ENCODE data around the gene NRARP. TPM values are rescaled to one million over a fixed set of nuclear protein-coding genes. Genes with fewer than 3 reads are reported as not detected.

The NRARP gene
- total RNA-seq, 1 donor from 2014 or later, result 170 TPM

DNA sequence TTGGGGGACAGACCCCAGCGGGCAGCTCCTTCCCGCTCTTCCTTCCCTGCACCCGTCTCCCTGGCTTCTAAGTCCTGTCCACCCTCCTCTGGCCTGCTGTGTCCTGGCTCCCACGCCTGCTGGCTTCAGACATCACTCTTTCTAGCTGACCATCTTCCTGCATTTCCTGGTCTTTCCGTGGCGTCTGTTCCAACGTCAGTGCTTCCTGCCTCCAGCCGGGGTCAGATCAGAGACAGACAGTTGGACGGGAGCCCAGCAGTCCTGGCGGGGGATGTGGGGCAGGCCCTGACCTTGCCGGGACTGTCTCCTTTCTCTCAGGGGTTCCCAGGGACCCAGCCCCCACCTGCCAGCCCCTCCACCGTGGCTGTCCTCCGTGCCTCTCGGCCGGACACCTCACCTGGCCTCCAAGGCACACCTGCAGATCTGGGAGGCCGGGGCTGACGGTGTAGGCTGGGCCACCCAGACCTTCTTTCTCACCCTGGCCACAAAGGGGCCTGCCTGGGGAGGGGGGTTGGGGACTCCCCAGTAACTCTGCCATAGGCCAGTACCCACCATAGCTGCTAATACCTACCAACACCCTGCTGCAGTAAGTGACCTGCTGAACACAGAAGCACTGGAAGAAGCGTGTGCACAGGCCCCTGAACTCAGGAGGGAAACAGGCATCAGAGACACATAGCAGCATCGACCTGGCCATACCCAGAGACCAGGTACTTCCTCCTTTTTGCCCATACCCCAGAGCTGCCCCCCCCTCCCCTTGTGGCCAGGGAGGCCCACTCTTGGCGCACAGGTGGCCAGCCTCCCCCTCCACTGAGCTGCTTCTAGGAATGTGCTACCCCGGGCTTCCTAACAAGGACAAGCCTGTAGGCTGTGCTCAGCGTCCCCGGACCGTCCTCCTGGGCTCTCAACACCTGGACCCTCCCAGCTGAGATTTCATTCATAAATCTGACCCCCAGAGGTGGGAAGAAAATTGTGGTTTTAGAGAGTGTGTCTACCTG lies 5.1 kb downstream of the NRARP start:
- Mint-ChIP-seq H3K27me3 (ENCODE audit: unreplicated experiment) (peaks cover 12% of the 10 kb centered on the region), H3K4me3 (ENCODE audit: unreplicated experiment) (peak overlapping the region; percentile 81), H3K36me3 (ENCODE audit: low read depth, unreplicated experiment) (peaks cover 18% of the 10 kb centered on the region), H3K9me3 (ENCODE audit: unreplicated experiment) (no peaks in the 10 kb centered on the region), H3K27ac (ENCODE audit: unreplicated experiment) (peak overlapping the region; percentile 72), H3K4me1 (ENCODE audit: unreplicated experiment) (peaks cover 30% of the 10 kb centered on the region)
- DNase-seq (ENCODE audit: low spot score), result peak; percentile 47
- TF ChIP-seq, protein P1, sequence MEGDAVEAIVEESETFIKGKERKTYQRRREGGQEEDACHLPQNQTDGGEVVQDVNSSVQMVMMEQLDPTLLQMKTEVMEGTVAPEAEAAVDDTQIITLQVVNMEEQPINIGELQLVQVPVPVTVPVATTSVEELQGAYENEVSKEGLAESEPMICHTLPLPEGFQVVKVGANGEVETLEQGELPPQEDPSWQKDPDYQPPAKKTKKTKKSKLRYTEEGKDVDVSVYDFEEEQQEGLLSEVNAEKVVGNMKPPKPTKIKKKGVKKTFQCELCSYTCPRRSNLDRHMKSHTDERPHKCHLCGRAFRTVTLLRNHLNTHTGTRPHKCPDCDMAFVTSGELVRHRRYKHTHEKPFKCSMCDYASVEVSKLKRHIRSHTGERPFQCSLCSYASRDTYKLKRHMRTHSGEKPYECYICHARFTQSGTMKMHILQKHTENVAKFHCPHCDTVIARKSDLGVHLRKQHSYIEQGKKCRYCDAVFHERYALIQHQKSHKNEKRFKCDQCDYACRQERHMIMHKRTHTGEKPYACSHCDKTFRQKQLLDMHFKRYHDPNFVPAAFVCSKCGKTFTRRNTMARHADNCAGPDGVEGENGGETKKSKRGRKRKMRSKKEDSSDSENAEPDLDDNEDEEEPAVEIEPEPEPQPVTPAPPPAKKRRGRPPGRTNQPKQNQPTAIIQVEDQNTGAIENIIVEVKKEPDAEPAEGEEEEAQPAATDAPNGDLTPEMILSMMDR (IDR thresholded peaks at IDR 0.05; ENCODE audit: unreplicated experiment), result no peak

DNA sequence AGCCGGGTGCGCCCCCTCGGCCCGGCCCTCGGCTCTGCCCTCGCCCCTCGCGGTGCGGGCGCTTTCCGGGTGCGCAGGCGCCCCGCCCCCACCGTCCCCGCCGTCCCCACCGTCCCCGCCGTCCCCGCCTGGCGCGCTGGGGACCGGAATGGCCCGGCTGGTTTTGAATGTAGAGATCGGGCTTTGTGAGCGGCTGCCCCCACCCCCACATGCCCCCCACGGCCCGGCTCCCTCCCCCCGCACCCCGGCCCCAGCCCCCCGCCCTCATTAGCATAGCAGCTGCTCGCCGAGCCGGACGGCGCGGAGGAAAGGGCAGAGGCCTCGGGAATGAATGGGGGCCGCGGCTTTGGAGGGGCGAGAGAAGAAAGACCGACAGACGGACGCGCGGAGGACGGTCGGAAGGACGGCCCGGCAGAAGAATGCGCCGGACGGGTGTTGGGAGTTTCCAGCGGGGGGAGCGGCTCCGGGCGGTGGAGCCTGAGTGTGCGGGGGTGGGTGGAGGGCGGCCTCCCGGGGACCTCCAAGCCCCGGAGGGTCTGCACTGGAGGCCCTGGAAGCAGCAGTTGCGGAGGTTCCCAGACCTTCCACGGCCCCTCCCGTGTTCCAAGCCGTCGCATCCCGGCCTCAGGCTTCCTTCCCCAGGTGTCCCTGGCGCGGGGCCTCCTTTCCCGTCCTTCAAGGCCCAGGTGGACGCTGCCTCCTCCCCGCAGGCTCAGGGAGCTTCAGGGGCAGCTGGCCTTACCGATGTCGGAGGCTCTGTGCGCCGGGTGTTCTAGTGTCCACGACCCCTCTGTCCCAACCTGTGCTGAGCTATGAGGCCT lies 6.0 kb downstream of the NRARP start:
- TF ChIP-seq, protein P1 (IDR thresholded peaks at IDR 0.05; ENCODE audit: unreplicated experiment), result no peak
- H3K4me1 Mint-ChIP-seq (ENCODE audit: unreplicated experiment), result peaks cover 30% of the 10 kb centered on the region
- peak overlapping the region; percentile 81 for H3K4me3 Mint-ChIP-seq (ENCODE audit: unreplicated experiment)
- H3K27ac Mint-ChIP-seq (ENCODE audit: unreplicated experiment), result peak overlapping the region; percentile 72
- H3K27me3 Mint-ChIP-seq (ENCODE audit: unreplicated experiment), result peaks cover 12% of the 10 kb centered on the region
- H3K9me3 Mint-ChIP-seq (ENCODE audit: unreplicated experiment), result no peaks in the 10 kb centered on the region
- H3K36me3 Mint-ChIP-seq (ENCODE audit: low read depth, unreplicated experiment), result peaks cover 18% of the 10 kb centered on the region
- DNase-seq (ENCODE audit: low spot score), result peak; percentile 49

DNA sequence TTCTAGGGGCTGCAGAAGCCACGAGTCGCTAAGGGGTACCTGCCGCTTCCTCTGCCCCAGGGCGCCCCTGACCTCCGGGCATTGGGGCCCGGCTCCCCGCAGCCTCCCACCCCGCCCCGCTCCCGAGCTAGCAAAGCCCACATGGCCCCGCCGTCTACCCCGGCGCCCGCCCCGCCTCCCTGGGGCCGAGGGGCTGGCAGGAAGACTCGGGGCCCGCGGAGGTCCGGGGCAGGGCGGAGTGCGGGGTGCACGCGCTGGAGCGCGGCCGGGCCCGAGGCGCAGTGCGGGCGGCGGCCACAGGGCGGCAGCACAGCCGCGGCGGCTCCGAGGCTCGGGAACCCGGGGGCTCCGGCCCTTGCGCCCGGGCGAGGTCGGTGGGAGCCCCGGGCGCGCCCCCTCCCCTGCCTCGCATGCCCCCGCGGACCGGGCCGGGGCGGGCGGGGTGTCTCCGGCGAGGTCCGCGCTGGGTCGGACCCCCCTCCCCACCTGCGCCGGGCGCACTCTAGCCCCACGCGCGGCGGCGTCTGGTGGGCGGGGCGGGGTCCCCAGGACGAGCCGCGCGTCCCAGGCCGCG lies 6.7 kb downstream of the NRARP start:
- peaks cover 30% of the 10 kb centered on the region for H3K4me1 Mint-ChIP-seq (ENCODE audit: unreplicated experiment)
- no peak overlapping the region for H3K27ac Mint-ChIP-seq (ENCODE audit: unreplicated experiment)
- H3K27me3 Mint-ChIP-seq (ENCODE audit: unreplicated experiment), result peaks cover 11% of the 10 kb centered on the region
- peaks cover 18% of the 10 kb centered on the region for H3K36me3 Mint-ChIP-seq (ENCODE audit: low read depth, unreplicated experiment)
- DNase-seq (ENCODE audit: low spot score), result peak; percentile 84
- TF ChIP-seq, protein P1 (IDR thresholded peaks at IDR 0.05; ENCODE audit: unreplicated experiment), result peak; percentile 76
- H3K4me3 Mint-ChIP-seq (ENCODE audit: unreplicated experiment), result no peak overlapping the region
- H3K9me3 Mint-ChIP-seq (ENCODE audit: unreplicated experiment), result no peaks in the 10 kb centered on the region

DNA sequence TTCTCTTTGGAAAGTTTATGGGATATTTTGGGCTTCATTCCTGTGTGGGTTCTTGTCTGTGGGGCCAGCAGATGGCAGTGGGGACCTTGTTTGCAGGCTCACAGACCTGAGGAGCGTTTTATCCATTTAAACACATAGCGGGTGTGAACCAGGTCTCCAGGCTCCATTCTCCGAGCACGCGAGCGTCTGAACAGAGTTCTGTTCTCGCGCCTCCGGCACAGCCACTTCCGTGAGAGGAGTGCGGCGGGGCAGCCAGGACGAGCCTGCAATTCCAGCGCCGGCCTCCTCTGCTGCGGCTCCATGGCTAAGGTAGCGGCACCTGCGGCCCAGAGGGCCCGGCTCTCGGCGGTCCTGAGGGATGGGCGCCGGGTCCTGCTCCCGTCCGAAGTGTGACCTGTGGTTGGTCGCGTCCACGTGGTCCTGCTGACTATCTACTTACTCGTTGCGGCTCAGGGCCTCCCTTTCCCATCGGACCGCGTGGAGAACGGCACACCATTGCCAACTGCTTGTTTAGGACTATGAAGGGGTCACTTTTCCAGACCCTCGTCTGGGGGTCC lies 7.3 kb downstream of the NRARP start:
- peak overlapping the region; percentile 84 for H3K4me3 Mint-ChIP-seq (ENCODE audit: unreplicated experiment)
- TF ChIP-seq, protein P1 (IDR thresholded peaks at IDR 0.05; ENCODE audit: unreplicated experiment), result no peak
- peaks cover 11% of the 10 kb centered on the region for H3K27me3 Mint-ChIP-seq (ENCODE audit: unreplicated experiment)
- H3K27ac Mint-ChIP-seq (ENCODE audit: unreplicated experiment), result peak overlapping the region; percentile 82
- H3K36me3 Mint-ChIP-seq (ENCODE audit: low read depth, unreplicated experiment), result peaks cover 14% of the 10 kb centered on the region
- peaks cover 28% of the 10 kb centered on the region for H3K4me1 Mint-ChIP-seq (ENCODE audit: unreplicated experiment)
- no peaks in the 10 kb centered on the region for H3K9me3 Mint-ChIP-seq (ENCODE audit: unreplicated experiment)
- DNase-seq (ENCODE audit: low spot score), result peak; percentile 36
